ENCODE results near the gene DOHH. TPM values are rescaled to one million over a fixed set of nuclear protein-coding genes. Genes with fewer than 3 reads are reported as not detected.
A peak's percentile ranks its signal among the peaks of the same experiment; 100 is the strongest.
"Not testable (repeated sequence)": the region's sequence is repeated elsewhere in the genome, so short reads cannot be mapped to it uniquely, and the experiment has no call there.

The DOHH gene
- total and polyA plus RNA-seq, 7 donors, result 7.2 to 22.5 (median 16.9) TPM

GRCh38 chr19:3451451-3451866, 49.0 kb downstream of the DOHH start:
- 82 to 87% methylated on average over 10 of the region's 10 CpGs for WGBS, 2 donors
- Histone ChIP-seq H3K27me3 (no peaks in the 10 kb centered on the region), H3K9me3 (no peaks in the 10 kb centered on the region), H3K27ac (peak overlapping the region; percentile 80 to 92 (median 86)), H3K4me3 (no peak overlapping the region), H3K36me3 (peaks cover 39 to 89% (median 67%) of the 10 kb centered on the region in 4 donors), H3K4me1 (peaks cover 0 to 36% (median 24%) of the 10 kb centered on the region in 4 donors)
- TF ChIP-seq CTCF (IDR thresholded peaks at IDR 0.05), result no peak
- TF ChIP-seq POLR2AphosphoS5 (IDR thresholded peaks at IDR 0.05), result no peak
- intact Hi-C loops (cut with DNase I), result loop anchor here (2.0 to 5.0 kb wide), 3 partner anchors 21 to 84 kb away; partner anchors contain the start of gene NFIC
- DNase-seq, result no peak

GRCh38 chr19:3450796-3451411, 49.6 kb downstream of the DOHH start:
- intact Hi-C loops (cut with DNase I), result loop anchor here (2.0 to 5.0 kb wide), 3 partner anchors 20 to 84 kb away; partner anchors contain the start of gene NFIC
- DNase-seq, result peak; percentile 96
- peaks cover 0 to 31% (median 20%) of the 10 kb centered on the region in 4 donors for H3K4me1 ChIP-seq
- H3K36me3 ChIP-seq, result peaks cover 39 to 89% (median 67%) of the 10 kb centered on the region in 4 donors
- H3K9me3 ChIP-seq, result no peaks in the 10 kb centered on the region
- WGBS, 2 donors, result 58 to 65% methylated on average over 12 of the region's 12 CpGs
- no peaks in the 10 kb centered on the region for H3K27me3 ChIP-seq
- H3K4me3 ChIP-seq, result no peak overlapping the region
- peak; percentile 69 to 96 (median 83) for TF ChIP-seq POLR2AphosphoS5 (IDR thresholded peaks at IDR 0.05)
- TF ChIP-seq EP300 (IDR thresholded peaks at IDR 0.05), result peak; percentile 96 to 100 (median 98)
- TF ChIP-seq CTCF (IDR thresholded peaks at IDR 0.05), result no peak
- TF ChIP-seq POLR2A (IDR thresholded peaks at IDR 0.05), result no peak
- peak overlapping the region; percentile 80 to 92 (median 86) for H3K27ac ChIP-seq

- H3K4me1 ChIP-seq, result peaks cover 0 to 37% (median 34%) of the 10 kb centered on the region in 4 donors
- WGBS, 2 donors, result 95 to 96% methylated on average over 28 of the region's 28 CpGs
- TF ChIP-seq CTCF (IDR thresholded peaks at IDR 0.05), result no peak
- no peak for TF ChIP-seq EP300 (IDR thresholded peaks at IDR 0.05)
- no peak for TF ChIP-seq POLR2A (IDR thresholded peaks at IDR 0.05)
- TF ChIP-seq POLR2AphosphoS5 (IDR thresholded peaks at IDR 0.05), result no peak
- intact Hi-C loops (cut with DNase I), result no loop called here
- no peaks in the 10 kb centered on the region for H3K9me3 ChIP-seq
- H3K27ac ChIP-seq, result peak overlapping the region; percentile 80 to 92 (median 86)
- no peak for DNase-seq
- H3K36me3 ChIP-seq, result peaks cover 27 to 86% (median 58%) of the 10 kb centered on the region in 4 donors
- no peaks in the 10 kb centered on the region for H3K27me3 ChIP-seq
- H3K4me3 ChIP-seq, result no peak overlapping the region
Measured at GRCh38 chr19:3448616-3449334, 51.7 kb downstream of the DOHH start.

- Histone ChIP-seq H3K27ac (peak overlapping the region in 1 of 4 donors; percentile 92), H3K4me1 (peaks cover 0 to 52% (median 42%) of the 10 kb centered on the region in 4 donors), H3K36me3 (peaks cover 10 to 80% (median 43%) of the 10 kb centered on the region in 4 donors)
- H3K9me3 ChIP-seq; intact Hi-C loops (cut with DNase I); H3K27me3 ChIP-seq; H3K4me3 ChIP-seq; DNase-seq: not testable (repeated sequence)
- 95 to 96% methylated on average over 4 of the region's 4 CpGs for WGBS, 2 donors
Measured at GRCh38 chr19:3446657-3447056, 53.8 kb downstream of the DOHH start.

- TF ChIP-seq EP300 (IDR thresholded peaks at IDR 0.05), result no peak
- TF ChIP-seq POLR2AphosphoS5 (IDR thresholded peaks at IDR 0.05), result peak; percentile 12 to 46 (median 38)
- no peak for TF ChIP-seq CTCF (IDR thresholded peaks at IDR 0.05)
- no peak for TF ChIP-seq POLR2A (IDR thresholded peaks at IDR 0.05)
- no peak for DNase-seq
- Histone ChIP-seq H3K27me3 (no peaks in the 10 kb centered on the region), H3K9me3 (no peaks in the 10 kb centered on the region), H3K36me3 (peaks cover 15 to 85% (median 43%) of the 10 kb centered on the region in 4 donors), H3K4me3 (no peak overlapping the region), H3K27ac (peak overlapping the region in 3 of 4 donors; percentile 56 to 92 (median 68)), H3K4me1 (peaks cover 0 to 57% (median 46%) of the 10 kb centered on the region in 4 donors)
- intact Hi-C loops (cut with DNase I), result no loop called here
- 78 to 91% methylated on average over 24 of the region's 24 CpGs for WGBS, 2 donors
Measured at GRCh38 chr19:3444695-3445234, 55.7 kb downstream of the DOHH start.

Measured in sigmoid colon (tissue), 7 donors.